Neural cell (in vitro differentiated cells): Measurements from ENCODE around the gene GALNT2.

Experiments
- CTCF ChIP-seq: fragments of 450-650 bp; IDR thresholded peaks from 2 replicates; pipeline ENCODE4 v1.5.1; 2014; ENCODE audit warnings: antibody characterized with exemption, mild to moderate bottlenecking, moderate library complexity; ENCODE audit not compliant: poor library complexity, severe bottlenecking
- EP300 ChIP-seq: fragments of 450-650 bp; conservative IDR thresholded peaks from 2 replicates; pipeline ENCODE4 v1.6.1; 2014; ENCODE audit warnings: antibody characterized with exemption, mild to moderate bottlenecking, moderate library complexity; ENCODE audit not compliant: poor library complexity, severe bottlenecking
- MXI1 ChIP-seq: fragments of 450-650 bp; conservative IDR thresholded peaks from 2 replicates; pipeline ENCODE4 v1.6.1; 2014; ENCODE audit warnings: antibody characterized with exemption, mild to moderate bottlenecking; ENCODE audit not compliant: poor library complexity, severe bottlenecking
- POLR2AphosphoS5 ChIP-seq: IDR thresholded peaks from 2 replicates; pipeline ENCODE4 v1.6.1; 2012
- SMC3 ChIP-seq: fragments of 450-650 bp; conservative IDR thresholded peaks from 2 replicates; pipeline ENCODE4 v1.6.1; 2014; ENCODE audit warnings: antibody characterized with exemption, mild to moderate bottlenecking, moderate library complexity; ENCODE audit not compliant: poor library complexity

GRCh38 chr1:230243583-230244353 is 176.7 kb downstream of the GALNT2 start:
- no peak for TF ChIP-seq CTCF
- TF ChIP-seq SMC3: no peak
- no peak for TF ChIP-seq EP300
- TF ChIP-seq POLR2AphosphoS5: no peak
- TF ChIP-seq MXI1: no peak
